HG02759 (cell line): ENCODE results near the gene CX3CL1.
"Not testable (repeated sequence)": the region's sequence is repeated elsewhere in the genome, so short reads cannot be mapped to it uniquely, and the experiment has no call there.

Source experiments
- ATAC-seq: cut with Tn5 transposase; IDR thresholded peaks from one replicate; pipeline ENCODE4 v1.9.1; 2021; ENCODE audit warnings: mild to moderate bottlenecking, moderate library complexity; ENCODE audit not compliant: unreplicated experiment

Gene CX3CL1

GRCh38 chr16:57381791-57382534 is 9.7 kb downstream of the CX3CL1 start:
- ATAC-seq = no peak

GRCh38 chr16:57382535-57383275 is 10.4 kb downstream of the CX3CL1 start:
- no peak for ATAC-seq

GRCh38 chr16:57383276-57384247 is 11.3 kb downstream of the CX3CL1 start:
- no peak for ATAC-seq

GRCh38 chr16:57384248-57385070 is 12.2 kb downstream of the CX3CL1 start:
- no peak for ATAC-seq

GRCh38 chr16:57385083-57385482 is 12.8 kb downstream of the CX3CL1 start:
- ATAC-seq = no peak

- ATAC-seq = no peak
These were observed 14.2 kb downstream of the CX3CL1 start for GRCh38 chr16:57386381-57386951.

GRCh38 chr16:57387598-57388354 is 15.5 kb downstream of the CX3CL1 start:
- ATAC-seq = peak; percentile 34

- peak; percentile 73 for ATAC-seq
These were observed 16.2 kb downstream of the CX3CL1 start for GRCh38 chr16:57388359-57389086.

GRCh38 chr16:57389087-57389468 is 16.8 kb downstream of the CX3CL1 start:
- ATAC-seq = no peak

GRCh38 chr16:57390636-57391295 is 18.5 kb downstream of the CX3CL1 start:
- no peak for ATAC-seq

GRCh38 chr16:57391300-57391699 is 19.0 kb downstream of the CX3CL1 start:
- no peak for ATAC-seq

- no peak for ATAC-seq
These were observed 19.4 kb downstream of the CX3CL1 start for GRCh38 chr16:57391708-57392107.

- no peak for ATAC-seq
These were observed 20.4 kb downstream of the CX3CL1 start for GRCh38 chr16:57392694-57393093.

GRCh38 chr16:57394444-57394843 is 22.2 kb downstream of the CX3CL1 start:
- no peak for ATAC-seq

GRCh38 chr16:57395026-57395425 is 22.7 kb downstream of the CX3CL1 start:
- ATAC-seq = no peak

- no peak for ATAC-seq
These were observed 24.5 kb downstream of the CX3CL1 start for GRCh38 chr16:57396786-57397185.

- ATAC-seq = not testable (repeated sequence)
These were observed 25.2 kb downstream of the CX3CL1 start for GRCh38 chr16:57397493-57397892.
